ENCODE measurements around the gene SNAPC4.

The SNAPC4 gene

GRCh38 chr9:136398286-136398685 is 1.7 kb downstream of the SNAPC4 start:
- H3K36me3 Mint-ChIP-seq (ENCODE audit: low read depth), result peaks cover 29% of the 10 kb centered on the region
- no peak for TF ChIP-seq CTCF (IDR thresholded peaks at IDR 0.05; ENCODE audit: unreplicated experiment in 3 of 3)
- no peaks in the 10 kb centered on the region for H3K27me3 Mint-ChIP-seq (ENCODE audit: low read depth)
- no peaks in the 10 kb centered on the region for H3K9me3 Mint-ChIP-seq
- H3K4me3 Mint-ChIP-seq, result peak overlapping the region; percentile 86 to 94 (median 88)
- peaks cover 9% of the 10 kb centered on the region for H3K4me1 Mint-ChIP-seq
- H3K27ac Mint-ChIP-seq, result no peak overlapping the region

DNA sequence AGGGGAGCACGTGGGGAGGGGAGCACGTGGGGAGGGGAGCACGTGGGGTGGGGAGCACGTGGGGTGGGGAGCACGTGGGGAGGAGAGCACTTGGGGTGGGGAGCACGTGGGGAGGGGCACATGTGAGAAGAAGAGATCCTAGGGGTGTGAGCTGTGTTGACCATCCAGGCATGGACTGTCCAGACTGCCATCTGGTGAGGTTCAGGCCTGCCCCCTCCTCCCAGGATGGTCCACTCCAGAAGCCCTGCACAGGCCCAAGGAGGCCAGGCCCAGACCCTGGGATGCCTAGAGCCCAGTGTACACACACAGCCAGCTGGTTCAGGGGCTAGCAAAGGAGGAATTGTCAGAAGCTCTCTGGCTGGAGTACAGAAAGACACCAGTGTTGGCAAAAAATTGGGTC is 2.3 kb downstream of the SNAPC4 start:
- no peak for TF ChIP-seq CTCF (IDR thresholded peaks at IDR 0.05; ENCODE audit: unreplicated experiment in 3 of 3)
- Mint-ChIP-seq H3K4me3 (no peak overlapping the region), H3K4me1 (peaks cover 9% of the 10 kb centered on the region), H3K9me3 (no peaks in the 10 kb centered on the region), H3K27me3 (ENCODE audit: low read depth) (no peaks in the 10 kb centered on the region), H3K27ac (no peak overlapping the region), H3K36me3 (ENCODE audit: low read depth) (peaks cover 28% of the 10 kb centered on the region)

GRCh38 chr9:136396219-136396515 is 3.8 kb downstream of the SNAPC4 start:
- Mint-ChIP-seq H3K4me1 (peaks cover 9% of the 10 kb centered on the region), H3K27ac (no peak overlapping the region), H3K4me3 (peak overlapping the region in 2 of 3 experiments; percentile 67 to 71), H3K27me3 (ENCODE audit: low read depth) (no peaks in the 10 kb centered on the region), H3K9me3 (no peaks in the 10 kb centered on the region), H3K36me3 (ENCODE audit: low read depth) (peaks cover 29% of the 10 kb centered on the region)
- no peak for TF ChIP-seq CTCF (IDR thresholded peaks at IDR 0.05; ENCODE audit: unreplicated experiment in 3 of 3)

- H3K36me3 Mint-ChIP-seq (ENCODE audit: low read depth), result peaks cover 31% of the 10 kb centered on the region
- no peaks in the 10 kb centered on the region for H3K9me3 Mint-ChIP-seq
- no peak for TF ChIP-seq CTCF (IDR thresholded peaks at IDR 0.05; ENCODE audit: unreplicated experiment in 3 of 3)
- no peak overlapping the region for H3K27ac Mint-ChIP-seq
- no peaks in the 10 kb centered on the region for H3K27me3 Mint-ChIP-seq (ENCODE audit: low read depth)
- peak overlapping the region in 1 of 3 experiments; percentile 28 for H3K4me3 Mint-ChIP-seq
- peaks cover 9% of the 10 kb centered on the region for H3K4me1 Mint-ChIP-seq
Measured at GRCh38 chr9:136395345-136396218, 4.4 kb downstream of the SNAPC4 start.

GRCh38 chr9:136395020-136395340 is 5.0 kb downstream of the SNAPC4 start:
- no peaks in the 10 kb centered on the region for H3K27me3 Mint-ChIP-seq (ENCODE audit: low read depth)
- no peak for TF ChIP-seq CTCF (IDR thresholded peaks at IDR 0.05; ENCODE audit: unreplicated experiment in 3 of 3)
- peaks cover 9% of the 10 kb centered on the region for H3K4me1 Mint-ChIP-seq
- H3K4me3 Mint-ChIP-seq, result no peak overlapping the region
- H3K9me3 Mint-ChIP-seq, result no peaks in the 10 kb centered on the region
- no peak overlapping the region for H3K27ac Mint-ChIP-seq
- H3K36me3 Mint-ChIP-seq (ENCODE audit: low read depth), result peaks cover 32% of the 10 kb centered on the region

All from nephron (organoid).